GM13976 (cell line): ENCODE measurements around the gene RHEB.

Experiments
- DNase-seq: peaks from one replicate; pipeline ENCODE4 v3.0.0; 2012; ENCODE audit warnings: low spot score
- in situ Hi-C: fragments of 300-500 bp; cut with MboI; formaldehyde crosslinking; loops from one replicate; pipeline ENCODE4 v1.12.0; 2022; ENCODE audit warnings: low sequenced_read_pairs, mixed read lengths, inconsistent platforms; ENCODE audit not compliant: unreplicated experiment
- TF ChIP-seq, protein P1 (sequence below): IDR thresholded peaks from 2 replicates; pipeline ENCODE4 v1.5.1; 2012; ENCODE audit warnings: borderline replicate concordance, mild to moderate bottlenecking; ENCODE audit not compliant: insufficient read depth; ENCODE audit errors: extremely low read depth, missing control alignments, control extremely low read depth

RHEB gene

DNA sequence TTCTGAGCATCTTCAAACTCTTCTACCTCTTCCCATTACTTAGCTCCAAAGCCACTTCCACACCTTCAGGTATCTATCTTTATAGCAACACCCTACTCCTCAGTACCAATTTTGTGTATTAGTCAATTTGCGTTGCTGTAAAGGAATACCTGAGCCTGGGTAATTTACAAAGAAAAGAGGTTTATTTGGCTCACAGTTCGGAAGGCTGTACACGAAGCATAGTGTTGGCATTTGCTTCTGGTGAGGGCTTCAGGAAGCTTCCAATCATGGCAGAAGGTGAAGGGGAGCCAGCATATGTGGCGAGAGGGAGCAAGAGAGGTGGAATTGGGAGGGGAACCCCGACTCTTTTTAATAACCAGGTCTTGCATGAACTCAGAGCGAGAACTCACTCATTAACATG is 62.2 kb downstream of the RHEB start:
- TF ChIP-seq, protein P1, sequence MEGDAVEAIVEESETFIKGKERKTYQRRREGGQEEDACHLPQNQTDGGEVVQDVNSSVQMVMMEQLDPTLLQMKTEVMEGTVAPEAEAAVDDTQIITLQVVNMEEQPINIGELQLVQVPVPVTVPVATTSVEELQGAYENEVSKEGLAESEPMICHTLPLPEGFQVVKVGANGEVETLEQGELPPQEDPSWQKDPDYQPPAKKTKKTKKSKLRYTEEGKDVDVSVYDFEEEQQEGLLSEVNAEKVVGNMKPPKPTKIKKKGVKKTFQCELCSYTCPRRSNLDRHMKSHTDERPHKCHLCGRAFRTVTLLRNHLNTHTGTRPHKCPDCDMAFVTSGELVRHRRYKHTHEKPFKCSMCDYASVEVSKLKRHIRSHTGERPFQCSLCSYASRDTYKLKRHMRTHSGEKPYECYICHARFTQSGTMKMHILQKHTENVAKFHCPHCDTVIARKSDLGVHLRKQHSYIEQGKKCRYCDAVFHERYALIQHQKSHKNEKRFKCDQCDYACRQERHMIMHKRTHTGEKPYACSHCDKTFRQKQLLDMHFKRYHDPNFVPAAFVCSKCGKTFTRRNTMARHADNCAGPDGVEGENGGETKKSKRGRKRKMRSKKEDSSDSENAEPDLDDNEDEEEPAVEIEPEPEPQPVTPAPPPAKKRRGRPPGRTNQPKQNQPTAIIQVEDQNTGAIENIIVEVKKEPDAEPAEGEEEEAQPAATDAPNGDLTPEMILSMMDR: no peak
- in situ Hi-C loops: no loop called here
- DNase-seq: no peak

DNA sequence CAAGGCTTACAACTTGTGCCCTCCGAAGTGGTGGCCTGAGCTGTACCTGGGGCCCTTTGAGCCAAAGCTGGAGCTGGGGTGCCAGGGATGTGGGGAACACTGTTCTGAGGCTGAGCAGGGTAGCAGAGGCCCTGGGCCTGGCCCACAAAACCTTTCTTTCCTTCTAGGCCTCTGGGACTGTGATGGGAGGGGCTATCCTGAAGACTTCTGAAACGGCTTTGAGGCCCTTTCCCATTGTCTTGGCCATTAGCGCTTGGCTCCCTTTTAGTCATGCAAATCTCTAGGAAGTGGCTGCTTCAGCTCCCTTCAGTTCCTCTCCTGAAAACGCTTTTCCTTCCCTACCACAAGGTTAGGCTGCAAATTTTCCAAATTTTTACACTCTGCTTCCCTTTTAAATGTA is 62.9 kb downstream of the RHEB start:
- in situ Hi-C loops: no loop called here
- TF ChIP-seq, protein P1: no peak
- DNase-seq: no peak

DNA sequence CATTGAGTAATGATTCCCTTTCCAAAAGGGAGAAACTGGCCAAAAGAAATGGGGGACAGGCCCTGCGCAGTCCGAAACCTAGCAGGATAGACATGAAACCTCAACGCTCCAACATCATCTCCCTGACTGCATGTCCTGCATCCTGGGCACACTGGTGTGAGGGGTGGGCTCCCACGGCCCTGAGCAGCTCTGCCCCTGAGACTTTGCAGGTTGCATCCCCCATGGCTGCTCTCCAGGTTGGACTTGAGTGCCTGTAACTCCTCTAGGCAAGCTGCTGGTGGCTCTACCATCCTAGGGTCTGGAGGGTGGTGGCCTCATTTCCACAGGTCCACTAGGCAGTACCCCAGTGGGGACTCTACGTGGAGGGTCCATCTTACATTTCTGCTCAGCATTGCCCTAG is 63.4 kb downstream of the RHEB start:
- in situ Hi-C loops: no loop called here
- TF ChIP-seq, protein P1: no peak
- no peak for DNase-seq

DNA sequence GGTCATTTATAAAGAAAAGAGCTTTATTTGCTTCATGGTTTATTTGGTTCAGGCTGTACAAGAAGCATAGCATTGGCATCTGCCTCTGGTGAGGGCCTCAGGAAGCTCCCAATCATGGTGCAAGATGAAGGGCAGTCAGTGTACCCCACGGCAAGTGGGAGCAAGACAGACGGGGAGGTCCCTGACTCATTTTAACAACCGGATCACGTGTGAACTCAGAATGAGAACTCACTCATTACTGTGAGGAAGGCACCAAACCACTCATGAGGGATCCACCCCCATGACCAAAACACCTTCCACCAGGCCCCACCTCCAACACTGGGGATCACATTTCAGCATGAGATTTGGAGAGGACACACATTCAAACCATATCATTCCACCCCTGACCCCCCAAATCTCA is 64.0 kb downstream of the RHEB start:
- TF ChIP-seq, protein P1: no peak
- in situ Hi-C loops: no loop called here
- no peak for DNase-seq

DNA sequence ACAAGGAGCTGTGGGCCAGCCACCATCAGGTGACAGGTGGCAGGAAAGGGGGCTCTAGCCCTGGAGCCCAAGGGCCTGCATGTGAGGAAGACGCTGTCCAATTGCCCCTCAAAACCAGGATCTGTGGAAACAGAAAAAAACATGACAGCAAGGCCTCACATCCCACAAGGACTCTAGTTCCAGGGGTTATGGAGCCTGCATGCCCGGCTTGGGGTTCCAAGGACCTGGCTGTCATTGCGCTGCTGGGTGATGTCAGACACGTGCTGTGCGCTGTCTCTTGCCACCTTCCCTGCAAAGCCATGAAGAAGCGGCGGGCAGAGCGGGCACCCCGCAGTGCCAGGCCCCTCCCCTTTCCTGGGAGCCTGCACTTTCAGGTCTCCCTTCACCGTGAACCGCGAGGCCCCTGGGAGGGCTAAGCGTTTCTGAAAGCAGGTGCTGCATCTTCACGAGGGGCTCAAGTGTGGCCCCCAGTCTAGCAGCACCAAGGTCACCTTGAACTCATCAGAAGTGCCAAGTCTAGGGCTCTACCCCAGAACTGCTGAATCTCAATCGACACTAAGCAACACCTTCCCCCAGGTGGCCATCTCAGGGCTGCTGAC is 64.7 kb downstream of the RHEB start:
- TF ChIP-seq, protein P1: no peak
- peak; percentile 24 for DNase-seq
- in situ Hi-C loops: no loop called here

DNA sequence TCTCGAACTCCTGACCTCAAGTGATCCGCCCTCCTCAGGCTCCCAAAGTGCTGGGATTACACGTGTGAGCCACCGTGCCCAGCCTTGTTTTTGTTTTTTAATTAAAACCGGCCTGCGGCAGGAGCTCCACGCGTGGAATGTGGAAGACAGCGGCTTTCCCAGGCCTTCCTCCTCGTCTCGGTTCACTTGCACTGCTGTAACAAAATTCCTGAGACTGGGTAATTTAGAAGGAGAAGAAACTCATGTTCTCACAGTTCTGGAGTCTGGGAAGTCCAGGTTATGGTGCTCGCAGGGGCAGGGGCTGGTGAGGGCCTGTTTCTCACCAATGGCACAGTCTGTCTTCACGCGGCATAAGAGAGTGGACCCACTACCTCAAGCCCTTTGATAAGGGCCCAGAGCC is 65.4 kb downstream of the RHEB start:
- DNase-seq: peak; percentile 21
- in situ Hi-C loops: no loop called here
- TF ChIP-seq, protein P1: no peak
